ENCODE measurements around the gene ABO. TPM values are rescaled to one million over a fixed set of nuclear protein-coding genes. Genes with fewer than 3 reads are reported as not detected.
"Not testable (repeated sequence)": the region's sequence is repeated elsewhere in the genome, so short reads cannot be mapped to it uniquely, and the experiment has no call there.

ABO gene
- total and polyA plus RNA-seq, 2 donors (not counting 1 experiment from before 2014, with no cell fraction given), result not detected

DNA sequence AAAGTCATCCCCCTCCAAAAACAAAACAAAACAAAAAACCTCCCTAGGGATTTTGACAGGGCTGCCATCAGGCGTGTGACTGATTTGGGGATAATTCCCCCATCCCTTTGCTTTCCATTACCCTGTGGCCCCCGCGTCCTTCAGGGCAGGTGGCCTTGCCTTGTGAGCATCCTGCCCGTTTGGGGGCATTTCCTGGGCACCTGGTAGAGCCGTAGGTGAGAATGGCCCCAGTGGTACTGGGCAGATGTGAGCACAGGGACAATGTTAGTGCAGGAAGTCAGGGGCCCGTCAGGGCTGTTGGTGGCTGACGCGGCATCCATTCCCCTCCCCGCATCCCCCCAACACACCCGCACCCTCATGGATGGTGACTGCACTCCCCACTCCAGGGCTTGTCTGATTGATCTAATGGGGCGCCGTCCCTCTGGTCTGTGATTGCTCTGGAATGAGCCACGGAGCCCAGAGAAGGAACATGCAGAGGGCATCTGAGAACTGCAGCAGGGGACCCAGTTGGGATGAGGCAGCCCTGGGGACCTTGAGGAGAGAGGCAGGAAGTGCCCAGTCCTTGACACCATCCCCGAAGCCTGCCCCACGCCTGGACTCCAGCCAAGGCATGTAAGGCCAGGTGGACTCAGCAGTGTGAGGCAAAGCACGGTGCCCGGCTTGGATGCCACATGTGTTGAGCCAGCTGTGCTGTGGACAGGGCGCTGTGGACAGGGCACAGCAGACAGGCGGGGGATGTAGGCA, 38.5 kb downstream of the ABO start:
- H2AFZ ChIP-seq (ENCODE audit: insufficient read depth, low read depth, low read length, poor library complexity, severe bottlenecking); H3K27ac ChIP-seq (ENCODE audit: low read length in 2 of 2); DNase-seq; intact Hi-C loops (cut with micrococcal nuclease); H3K4me3 Mint-ChIP-seq; H4K20me1 ChIP-seq (ENCODE audit: control insufficient read depth, insufficient read depth, low read length, poor library complexity, severe bottlenecking); H3K4me3 ChIP-seq (ENCODE audit: control extremely low read depth in 1 of 5, extremely low read depth in 1 of 5, insufficient read depth in 1 of 5, low read depth in 2 of 5, low read length in 4 of 5); H3K9me3 Mint-ChIP-seq (ENCODE audit: insufficient read depth); H3K4me1 ChIP-seq (ENCODE audit: control insufficient read depth in 2 of 2, insufficient read depth in 2 of 2, low read length in 2 of 2); H3K79me2 ChIP-seq (ENCODE audit: control insufficient read depth, insufficient read depth, low read length); H3K9ac ChIP-seq (ENCODE audit: low read length); CTCF ChIA-PET; POLR2A ChIA-PET; H3K27ac Mint-ChIP-seq; H3K36me3 ChIP-seq (replicated peaks in 1 of 2; ENCODE audit: control extremely low read depth in 1 of 2, control insufficient read depth in 1 of 2, extremely low read depth in 1 of 2, insufficient read depth in 2 of 2, low read length in 1 of 2); ATAC-seq (ENCODE audit: low read depth); H3K4me2 ChIP-seq (replicated peaks; ENCODE audit: low read depth, low read length, poor library complexity, severe bottlenecking): not testable (repeated sequence)
- Mint-ChIP-seq H3K4me1 (peaks cover 13% of the 10 kb centered on the region), H3K27me3 (peaks cover 23% of the 10 kb centered on the region)
- Histone ChIP-seq H3K27me3 (replicated peaks in 1 of 4; ENCODE audit: control extremely low read depth in 1 of 4, control insufficient read depth in 3 of 4, insufficient read depth in 4 of 4, low read length in 3 of 4) (peaks cover 0 to 30% (median 3%) of the 10 kb centered on the region in 4 experiments), H3K9me3 (ENCODE audit: control extremely low read depth in 1 of 3, control insufficient read depth in 2 of 3, insufficient read depth in 1 of 3, low read length in 2 of 3) (peaks cover 0 to 20% (median 0%) of the 10 kb centered on the region in 3 donors)
- WGBS (ENCODE audit: insufficient coverage), result 61% methylated on average over 17 of the region's 19 CpGs

DNA sequence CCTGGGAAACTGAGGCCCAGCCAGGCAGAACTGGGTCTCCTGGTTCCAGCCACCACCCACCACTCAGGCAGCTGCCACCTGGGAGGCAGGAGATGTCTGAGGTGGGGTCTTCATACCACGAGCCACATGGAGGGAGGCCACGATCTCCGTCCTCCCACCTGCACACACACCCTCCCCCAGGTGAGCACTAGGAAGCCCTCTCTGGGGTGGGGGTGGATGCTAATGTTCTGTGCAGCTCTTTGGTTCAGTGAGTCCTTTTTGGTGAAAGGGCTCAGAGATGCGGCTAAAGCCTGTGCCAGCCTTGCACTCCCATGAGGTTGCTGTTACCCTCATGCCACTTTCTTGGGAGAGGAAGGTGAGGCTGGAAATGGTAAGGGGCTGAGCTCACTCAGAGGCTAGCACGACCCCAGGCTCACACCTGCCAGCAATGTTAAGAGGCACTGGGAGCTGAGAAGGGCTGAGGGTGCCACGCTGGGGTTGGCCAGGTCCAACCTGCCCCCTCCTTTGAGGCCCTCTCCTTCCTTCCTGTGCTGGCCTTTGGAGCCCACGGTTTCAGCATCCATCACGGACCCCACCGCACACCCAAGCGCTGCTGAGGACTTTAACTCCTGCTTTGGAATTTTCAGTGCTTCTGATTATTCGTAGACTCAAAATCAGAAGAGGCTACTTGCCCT, 39.3 kb downstream of the ABO start:
- no peak overlapping the region for H3K9ac ChIP-seq (ENCODE audit: low read length)
- H3K27ac ChIP-seq (ENCODE audit: low read length in 2 of 2), result no peak overlapping the region
- Mint-ChIP-seq H3K27ac (no peak overlapping the region), H3K9me3 (ENCODE audit: insufficient read depth) (no peaks in the 10 kb centered on the region), H3K4me1 (peaks cover 13% of the 10 kb centered on the region), H3K27me3 (peaks cover 21% of the 10 kb centered on the region), H3K4me3 (no peak overlapping the region)
- intact Hi-C loops (cut with micrococcal nuclease), result no loop called here
- peaks cover 0 to 26% (median 3%) of the 10 kb centered on the region in 4 experiments for H3K27me3 ChIP-seq (replicated peaks in 1 of 4; ENCODE audit: control extremely low read depth in 1 of 4, control insufficient read depth in 3 of 4, insufficient read depth in 4 of 4, low read length in 3 of 4)
- ChIA-PET CTCF (no interaction called here), POLR2A (no interaction called here)
- H3K79me2 ChIP-seq (ENCODE audit: control insufficient read depth, insufficient read depth, low read length), result no peaks in the 10 kb centered on the region
- peaks cover 0 to 20% (median 0%) of the 10 kb centered on the region in 3 donors for H3K9me3 ChIP-seq (ENCODE audit: control extremely low read depth in 1 of 3, control insufficient read depth in 2 of 3, insufficient read depth in 1 of 3, low read length in 2 of 3)
- no peak overlapping the region for H2AFZ ChIP-seq (ENCODE audit: insufficient read depth, low read depth, low read length, poor library complexity, severe bottlenecking)
- DNase-seq (no peak), ATAC-seq (ENCODE audit: low read depth) (no peak)
- H4K20me1 ChIP-seq (ENCODE audit: control insufficient read depth, insufficient read depth, low read length, poor library complexity, severe bottlenecking), result no peaks in the 10 kb centered on the region
- peaks cover 9 to 10% of the 10 kb centered on the region in 2 donors for H3K4me1 ChIP-seq (ENCODE audit: control insufficient read depth in 2 of 2, insufficient read depth in 2 of 2, low read length in 2 of 2)
- 70% methylated on average over 3 of the region's 11 CpGs for WGBS (ENCODE audit: insufficient coverage)
- H3K4me3 ChIP-seq (ENCODE audit: control extremely low read depth in 1 of 5, extremely low read depth in 1 of 5, insufficient read depth in 1 of 5, low read depth in 2 of 5, low read length in 4 of 5), result no peak overlapping the region
- H3K36me3 ChIP-seq (replicated peaks in 1 of 2; ENCODE audit: control extremely low read depth in 1 of 2, control insufficient read depth in 1 of 2, extremely low read depth in 1 of 2, insufficient read depth in 2 of 2, low read length in 1 of 2), result no peaks in the 10 kb centered on the region
- no peak overlapping the region for H3K4me2 ChIP-seq (replicated peaks; ENCODE audit: low read depth, low read length, poor library complexity, severe bottlenecking)
- TF ChIP-seq, protein P1, sequence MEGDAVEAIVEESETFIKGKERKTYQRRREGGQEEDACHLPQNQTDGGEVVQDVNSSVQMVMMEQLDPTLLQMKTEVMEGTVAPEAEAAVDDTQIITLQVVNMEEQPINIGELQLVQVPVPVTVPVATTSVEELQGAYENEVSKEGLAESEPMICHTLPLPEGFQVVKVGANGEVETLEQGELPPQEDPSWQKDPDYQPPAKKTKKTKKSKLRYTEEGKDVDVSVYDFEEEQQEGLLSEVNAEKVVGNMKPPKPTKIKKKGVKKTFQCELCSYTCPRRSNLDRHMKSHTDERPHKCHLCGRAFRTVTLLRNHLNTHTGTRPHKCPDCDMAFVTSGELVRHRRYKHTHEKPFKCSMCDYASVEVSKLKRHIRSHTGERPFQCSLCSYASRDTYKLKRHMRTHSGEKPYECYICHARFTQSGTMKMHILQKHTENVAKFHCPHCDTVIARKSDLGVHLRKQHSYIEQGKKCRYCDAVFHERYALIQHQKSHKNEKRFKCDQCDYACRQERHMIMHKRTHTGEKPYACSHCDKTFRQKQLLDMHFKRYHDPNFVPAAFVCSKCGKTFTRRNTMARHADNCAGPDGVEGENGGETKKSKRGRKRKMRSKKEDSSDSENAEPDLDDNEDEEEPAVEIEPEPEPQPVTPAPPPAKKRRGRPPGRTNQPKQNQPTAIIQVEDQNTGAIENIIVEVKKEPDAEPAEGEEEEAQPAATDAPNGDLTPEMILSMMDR (IDR thresholded peaks at IDR 0.05), result no peak
- no peak for TF ChIP-seq EZH2 (IDR thresholded peaks at IDR 0.05; ENCODE audit: borderline replicate concordance, insufficient read depth, low read depth, low read length, poor library complexity, severe bottlenecking)

Data from B cell (primary cell).